Keratinocyte (primary cell): ENCODE measurements around the gene RPS27. TPM values are rescaled to one million over a fixed set of nuclear protein-coding genes. Genes with fewer than 3 reads are reported as not detected.

Experiments
- DNase-seq: peaks from one replicate; pipeline ENCODE4 v3.0.0-alpha.2; 2011; ENCODE audit warnings: low read depth, missing footprints, low spot score
- FAIRE-seq: peaks from 2 replicates; lab custom pipeline; 2011; peaks lifted over from hg19 to GRCh38; lab: Jason Lieb, UNC
- H2AFZ ChIP-seq: 2 replicates; pipeline ENCODE4 v1.6.0; 2012; ENCODE audit warnings: low read length, control low read depth, inconsistent platforms; ENCODE audit not compliant: control insufficient read depth
- H3K27ac ChIP-seq: 2 replicates; pipeline ENCODE4 v1.5.1; 2011; ENCODE audit warnings: low read length; ENCODE audit not compliant: control insufficient read depth, insufficient read depth
- H3K27me3 ChIP-seq: 3 replicates; pipeline ENCODE4 v1.6.0; 2011; ENCODE audit warnings: low read length; ENCODE audit not compliant: control insufficient read depth, insufficient read depth; ENCODE audit errors: extremely low read depth
- H3K36me3 ChIP-seq, 2 experiments: 2 replicates in 1 of 2; 3 replicates in 1 of 2; pipeline ENCODE4 v1.5.1; 2011; ENCODE audit warnings: low read length in 2 of 2, mild to moderate bottlenecking in 1 of 2; ENCODE audit not compliant: control insufficient read depth in 2 of 2, insufficient read depth in 2 of 2; ENCODE audit errors: extremely low read depth in 1 of 2
- H3K4me1 ChIP-seq: 3 replicates; pipeline ENCODE4 v1.5.1; 2011; ENCODE audit warnings: low read length; ENCODE audit not compliant: control insufficient read depth, insufficient read depth; ENCODE audit errors: extremely low read depth
- H3K4me2 ChIP-seq: 3 replicates; pipeline ENCODE4 v1.6.0; 2011; ENCODE audit warnings: low read depth, low read length; ENCODE audit not compliant: control insufficient read depth, insufficient read depth; ENCODE audit errors: extremely low read depth
- H3K4me3 ChIP-seq, 3 experiments: fragments of 200-600 bp in 1 of 3; sonication (generic) in 1 of 3; 2 replicates in 2 of 3; 3 replicates in 1 of 3; pipeline ENCODE4 v1.5.1; 2011 to 2016; ENCODE audit warnings: low read length in 3 of 3, mild to moderate bottlenecking in 3 of 3, control low read depth in 2 of 3, inconsistent platforms in 1 of 3, low read depth in 1 of 3, mixed read lengths in 1 of 3, mixed run types in 1 of 3, moderate library complexity in 1 of 3; ENCODE audit not compliant: control insufficient read depth in 2 of 3, insufficient read depth in 2 of 3; ENCODE audit errors: extremely low read depth in 1 of 3
- H3K79me2 ChIP-seq: 2 replicates; pipeline ENCODE4 v1.6.0; 2012; ENCODE audit warnings: low read length; ENCODE audit not compliant: control insufficient read depth, insufficient read depth
- H3K9ac ChIP-seq: 3 replicates; pipeline ENCODE4 v1.6.0; 2011; ENCODE audit warnings: low read length; ENCODE audit not compliant: control insufficient read depth, insufficient read depth; ENCODE audit errors: extremely low read depth
- H3K9me1 ChIP-seq: 3 replicates; pipeline ENCODE4 v1.6.0; 2011; ENCODE audit warnings: low read length; ENCODE audit not compliant: control insufficient read depth, insufficient read depth; ENCODE audit errors: extremely low read depth
- H3K9me3 ChIP-seq: 2 replicates; pipeline ENCODE4 v1.5.1; 2012; ENCODE audit warnings: low read depth, low read length; ENCODE audit not compliant: control insufficient read depth
- H4K20me1 ChIP-seq: 3 replicates; pipeline ENCODE4 v1.6.0; 2011; ENCODE audit warnings: low read length; ENCODE audit not compliant: control insufficient read depth, insufficient read depth; ENCODE audit errors: extremely low read depth
- EZH2 ChIP-seq: IDR thresholded peaks from one replicate; pipeline ENCODE4 v1.6.1; 2012; ENCODE audit warnings: inconsistent platforms, mild to moderate bottlenecking, low read length, moderate library complexity
- dilution Hi-C: fragments of 300-500 bp; cut with MboI; formaldehyde crosslinking; loops from one replicate; pipeline ENCODE4 v1.7.0; 2020; ENCODE audit warnings: low sequenced_read_pairs; ENCODE audit not compliant: extremely low pct_ligation_motif_present
- polyA plus RNA-seq, 5 experiments: library from polyadenylated mRNA; depleted of rRNA in 3 of 5; stranded (reverse) in 3 of 5; stranded (forward) in 1 of 5; unstranded in 1 of 5; fragments of >200 nt; gene quantifications; 1 replicate in 1 of 5; 2 replicates in 3 of 5; 3 replicates in 1 of 5; pipeline versions ENCODE4 v1.2.1 to v1.2.3, GENCODE V29; 2011 to 2012; ENCODE audit warnings: missing spikeins in 2 of 5, low read depth in 1 of 5, low replicate concordance in 1 of 5
- TF ChIP-seq, protein P1 (sequence below), 3 experiments: IDR thresholded peaks in 1 of 3; conservative IDR thresholded peaks in 1 of 3; optimal IDR thresholded peaks in 1 of 3; 2 replicates in 2 of 3; 3 replicates in 1 of 3; pipeline versions ENCODE3 to v1.5.1; 2011; ENCODE audit warnings: low read length in 3 of 3, mild to moderate bottlenecking in 3 of 3, moderate library complexity in 2 of 3, control low read depth in 1 of 3, inconsistent platforms in 1 of 3; ENCODE audit not compliant: insufficient read depth in 2 of 3; ENCODE audit errors: extremely low read depth in 1 of 3

RPS27 gene
- polyA plus RNA-seq, 1 donor (not counting 4 experiments of a cell fraction or from before 2014, with no cell fraction given), result 5,112 TPM

DNA sequence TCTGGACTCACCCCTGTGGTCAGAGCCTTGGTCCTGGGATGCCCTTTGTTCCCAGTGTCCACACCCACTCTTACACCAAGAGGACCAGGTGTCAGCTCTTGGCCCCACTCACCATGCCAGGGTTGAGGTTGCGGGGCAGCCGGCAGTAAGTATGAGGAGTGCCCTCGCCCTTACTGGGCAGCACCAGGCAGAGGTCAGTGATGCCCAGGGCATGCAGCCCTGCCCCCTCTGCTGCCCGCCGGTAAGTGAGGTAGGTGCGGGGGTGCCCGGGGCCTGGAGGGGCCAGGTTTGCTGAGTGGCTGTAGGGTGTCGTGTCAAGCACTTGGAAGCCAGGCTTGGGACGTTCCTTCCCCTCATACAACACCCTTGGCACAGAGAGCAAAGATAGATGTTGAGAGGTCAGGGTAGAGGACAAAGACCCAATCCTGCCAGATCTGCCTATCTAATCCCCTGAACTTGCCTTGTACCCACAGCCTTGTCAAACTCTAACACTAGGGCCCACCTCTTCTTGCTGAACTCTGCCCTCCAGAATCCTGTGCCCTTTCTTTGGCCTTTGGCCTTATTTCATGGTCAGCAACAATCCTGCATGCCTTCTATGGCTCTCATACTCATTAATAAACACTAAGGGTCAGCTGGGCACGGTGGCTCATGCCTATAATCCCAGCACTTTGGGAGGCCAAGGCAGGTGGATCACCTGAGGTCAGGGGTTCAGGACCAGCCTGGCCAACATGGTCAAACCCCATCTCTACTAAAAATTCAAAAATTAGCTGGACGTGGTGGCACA lies 47.6 kb upstream of the RPS27 start:
- TF ChIP-seq, protein P1, sequence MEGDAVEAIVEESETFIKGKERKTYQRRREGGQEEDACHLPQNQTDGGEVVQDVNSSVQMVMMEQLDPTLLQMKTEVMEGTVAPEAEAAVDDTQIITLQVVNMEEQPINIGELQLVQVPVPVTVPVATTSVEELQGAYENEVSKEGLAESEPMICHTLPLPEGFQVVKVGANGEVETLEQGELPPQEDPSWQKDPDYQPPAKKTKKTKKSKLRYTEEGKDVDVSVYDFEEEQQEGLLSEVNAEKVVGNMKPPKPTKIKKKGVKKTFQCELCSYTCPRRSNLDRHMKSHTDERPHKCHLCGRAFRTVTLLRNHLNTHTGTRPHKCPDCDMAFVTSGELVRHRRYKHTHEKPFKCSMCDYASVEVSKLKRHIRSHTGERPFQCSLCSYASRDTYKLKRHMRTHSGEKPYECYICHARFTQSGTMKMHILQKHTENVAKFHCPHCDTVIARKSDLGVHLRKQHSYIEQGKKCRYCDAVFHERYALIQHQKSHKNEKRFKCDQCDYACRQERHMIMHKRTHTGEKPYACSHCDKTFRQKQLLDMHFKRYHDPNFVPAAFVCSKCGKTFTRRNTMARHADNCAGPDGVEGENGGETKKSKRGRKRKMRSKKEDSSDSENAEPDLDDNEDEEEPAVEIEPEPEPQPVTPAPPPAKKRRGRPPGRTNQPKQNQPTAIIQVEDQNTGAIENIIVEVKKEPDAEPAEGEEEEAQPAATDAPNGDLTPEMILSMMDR (optimal IDR thresholded peaks at IDR 0.05 in 1 of 3, IDR thresholded peaks at IDR 0.05 in 1 of 3, conservative IDR thresholded peaks at IDR 0.05 in 1 of 3; ENCODE audit: extremely low read depth in 1 of 3, insufficient read depth in 2 of 3, low read length in 3 of 3), result no peak
- TF ChIP-seq EZH2, result no peak
- Histone ChIP-seq H3K9ac (no peak overlapping the region), H4K20me1 (no peaks in the 10 kb centered on the region), H3K4me2 (no peak overlapping the region), H3K27ac (no peak overlapping the region), H3K4me3 (no peak overlapping the region), H3K27me3 (no peaks in the 10 kb centered on the region), H3K9me3 (no peaks in the 10 kb centered on the region), H2AFZ (no peak overlapping the region), H3K9me1 (no peaks in the 10 kb centered on the region), H3K36me3 (peaks cover 18 to 30% of the 10 kb centered on the region in 2 experiments), H3K4me1 (peaks cover 10% of the 10 kb centered on the region), H3K79me2 (peaks cover 22% of the 10 kb centered on the region)
- FAIRE-seq (no peak), DNase-seq (no peak)
- dilution Hi-C loops, result no loop called here

DNA sequence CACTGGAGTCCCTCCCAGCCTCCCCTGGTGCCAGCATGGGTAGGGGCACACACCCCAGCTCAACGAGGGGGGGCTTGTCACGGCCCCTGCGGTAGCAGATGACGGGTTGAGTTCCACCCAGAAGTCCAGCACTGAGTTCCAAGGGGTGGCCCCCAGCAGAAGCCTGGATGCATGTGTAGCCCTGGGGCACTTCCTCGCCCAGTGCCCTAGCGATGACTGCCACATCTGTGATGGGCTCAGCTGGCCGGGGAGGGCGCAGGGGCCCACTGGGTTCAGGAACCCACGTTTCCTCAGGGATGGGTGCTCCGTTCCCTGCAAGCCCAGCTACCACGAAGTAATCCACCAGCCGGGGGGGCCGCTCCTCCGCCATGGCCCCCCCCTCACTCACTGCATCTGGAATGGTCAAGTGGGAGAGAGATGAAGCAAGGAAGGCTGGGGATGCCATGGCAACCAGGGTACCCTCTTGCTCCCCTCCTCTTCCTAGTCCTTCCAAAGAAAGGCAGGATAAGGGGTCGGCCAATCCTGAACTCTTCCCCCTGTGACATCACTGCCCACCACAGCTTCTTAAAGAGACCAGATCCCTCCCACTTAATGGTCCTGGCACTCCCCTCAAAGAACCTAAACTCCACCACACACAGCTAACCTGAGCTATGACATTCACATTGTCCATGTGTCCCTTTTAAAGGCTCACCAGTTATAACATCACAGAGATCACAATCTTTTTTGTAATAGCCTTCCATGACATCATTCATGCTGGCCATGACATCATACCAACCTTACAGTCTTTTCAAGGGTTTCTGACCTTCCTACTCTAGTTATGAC lies 46.3 kb upstream of the RPS27 start:
- Histone ChIP-seq H3K27me3 (no peaks in the 10 kb centered on the region), H3K4me3 (no peak overlapping the region), H3K9ac (no peak overlapping the region), H3K79me2 (peaks cover 22% of the 10 kb centered on the region), H3K4me2 (no peak overlapping the region), H2AFZ (no peak overlapping the region), H3K36me3 (peaks cover 22 to 38% of the 10 kb centered on the region in 2 experiments), H4K20me1 (no peaks in the 10 kb centered on the region), H3K9me3 (no peaks in the 10 kb centered on the region), H3K9me1 (no peaks in the 10 kb centered on the region), H3K27ac (no peak overlapping the region), H3K4me1 (peaks cover 10% of the 10 kb centered on the region)
- dilution Hi-C loops, result no loop called here
- DNase-seq, result no peak
- FAIRE-seq, result no peak
- TF ChIP-seq EZH2, result no peak
- TF ChIP-seq, protein P1 (optimal IDR thresholded peaks at IDR 0.05 in 1 of 3, IDR thresholded peaks at IDR 0.05 in 1 of 3, conservative IDR thresholded peaks at IDR 0.05 in 1 of 3; ENCODE audit: extremely low read depth in 1 of 3, insufficient read depth in 2 of 3, low read length in 3 of 3), result no peak
